H9 (cell line): ENCODE results near the gene RAF1. TPM values are rescaled to one million over a fixed set of nuclear protein-coding genes. Genes with fewer than 3 reads are reported as not detected.
"Not testable (repeated sequence)": the region's sequence is repeated elsewhere in the genome, so short reads cannot be mapped to it uniquely, and the experiment has no call there.

ENCODE experiments used
- DNase-seq: peaks from one replicate; pipeline ENCODE4 v3.0.0-alpha.2; 2017
- H2AFZ ChIP-seq: one replicate; pipeline ENCODE4 v1.6.1; 2013; ENCODE audit warnings: mild to moderate bottlenecking, low read length, control low read depth, moderate library complexity
- H2AK5ac ChIP-seq: 2 replicates; pipeline ENCODE4 v1.6.1; 2013; ENCODE audit warnings: low read length, control low read depth, mixed read lengths; ENCODE audit not compliant: insufficient read length
- H2BK120ac ChIP-seq: one replicate; pipeline ENCODE4 v1.6.1; 2013; ENCODE audit warnings: low read depth, mild to moderate bottlenecking, low read length, control low read depth, inconsistent platforms; ENCODE audit not compliant: poor library complexity, severe bottlenecking
- H2BK12ac ChIP-seq: 2 replicates; pipeline ENCODE4 v1.6.1; 2013; ENCODE audit warnings: low read length, control low read depth, mixed read lengths, low read depth; ENCODE audit not compliant: insufficient read length
- H2BK15ac ChIP-seq: 2 replicates; pipeline ENCODE4 v1.6.1; 2013; ENCODE audit warnings: low read depth, low read length, control low read depth
- H2BK20ac ChIP-seq: one replicate; pipeline ENCODE4 v1.6.1; 2013; ENCODE audit warnings: low read depth, mild to moderate bottlenecking, low read length, control low read depth, inconsistent platforms; ENCODE audit not compliant: poor library complexity, severe bottlenecking
- H2BK5ac ChIP-seq: 2 replicates; pipeline ENCODE4 v1.6.1; 2013; ENCODE audit warnings: low read length, control low read depth, mixed read lengths; ENCODE audit not compliant: insufficient read length
- H3K14ac ChIP-seq: 2 replicates; pipeline ENCODE4 v1.6.1; 2013; ENCODE audit warnings: low read length, control low read depth; ENCODE audit not compliant: insufficient read depth
- H3K18ac ChIP-seq: 2 replicates; pipeline ENCODE4 v1.6.1; 2013; ENCODE audit warnings: low read depth, mild to moderate bottlenecking, mixed read lengths, low read length, control low read depth; ENCODE audit not compliant: insufficient read length
- H3K23ac ChIP-seq: 2 replicates; pipeline ENCODE4 v1.6.1; 2013; ENCODE audit warnings: low read length, control low read depth, mixed read lengths, low read depth; ENCODE audit not compliant: insufficient read length
- H3K23me2 ChIP-seq: 2 replicates; pipeline ENCODE4 v1.6.1; 2013; ENCODE audit warnings: low read depth, mild to moderate bottlenecking, mixed read lengths, low read length, control low read depth; ENCODE audit not compliant: insufficient read length, poor library complexity, severe bottlenecking
- H3K27ac ChIP-seq: 2 replicates; pipeline ENCODE4 v1.5.1; 2013; ENCODE audit warnings: low read length, control low read depth, mixed read lengths, low read depth; ENCODE audit not compliant: insufficient read length
- H3K27me3 ChIP-seq: 2 replicates; pipeline ENCODE4 v1.6.1; 2013; ENCODE audit warnings: low read length, control low read depth, inconsistent platforms; ENCODE audit not compliant: insufficient read depth
- H3K4ac ChIP-seq: 2 replicates; pipeline ENCODE4 v1.6.1; 2013; ENCODE audit warnings: low read depth, mild to moderate bottlenecking, control low read depth, inconsistent platforms, low read length, moderate library complexity
- H3K4me1 ChIP-seq: 2 replicates; pipeline ENCODE4 v1.6.1; 2013; ENCODE audit warnings: low read length, control low read depth, inconsistent platforms; ENCODE audit not compliant: insufficient read depth
- H3K4me2 ChIP-seq: 2 replicates; pipeline ENCODE4 v1.6.1; 2013; ENCODE audit warnings: low read length, control low read depth, mixed read lengths; ENCODE audit not compliant: insufficient read length, insufficient read depth
- H3K56ac ChIP-seq: 2 replicates; pipeline ENCODE4 v1.6.1; 2013; ENCODE audit warnings: low read depth, mild to moderate bottlenecking, mixed read lengths, low read length, control low read depth; ENCODE audit not compliant: insufficient read length
- H3K79me1 ChIP-seq: 2 replicates; pipeline ENCODE4 v1.6.1; 2013; ENCODE audit warnings: low read depth, mild to moderate bottlenecking, moderate library complexity, low read length, control low read depth, inconsistent platforms; ENCODE audit not compliant: insufficient read depth, poor library complexity, severe bottlenecking
- H3K79me2 ChIP-seq: 2 replicates; pipeline ENCODE4 v1.6.1; 2013; ENCODE audit warnings: low read length, control low read depth, inconsistent platforms; ENCODE audit not compliant: insufficient read depth
- H3K9ac ChIP-seq: 2 replicates; pipeline ENCODE4 v1.6.1; 2013; ENCODE audit warnings: low read length, control low read depth, mixed read lengths; ENCODE audit not compliant: insufficient read length; ENCODE audit errors: extremely low read depth
- H3K9me3 ChIP-seq: one replicate; pipeline ENCODE4 v1.6.1; 2013; ENCODE audit warnings: low read depth, low read length, inconsistent platforms; ENCODE audit not compliant: control insufficient read depth
- H3T11ph ChIP-seq: one replicate; pipeline ENCODE4 v1.6.1; 2013; ENCODE audit warnings: mild to moderate bottlenecking, low read length, control low read depth, inconsistent platforms
- H4K20me1 ChIP-seq: one replicate; pipeline ENCODE4 v1.6.1; 2013; ENCODE audit not compliant: control insufficient read depth, insufficient read length, insufficient read depth
- H4K5ac ChIP-seq: 2 replicates; pipeline ENCODE4 v1.6.1; 2013; ENCODE audit warnings: low read depth, mild to moderate bottlenecking, mixed read lengths, low read length, control low read depth; ENCODE audit not compliant: insufficient read length
- H4K8ac ChIP-seq: replicated peaks from 2 replicates; pipeline ENCODE4 v1.6.1; 2013; ENCODE audit warnings: low read length, control low read depth, mixed read lengths, low read depth; ENCODE audit not compliant: insufficient read length
- H4K91ac ChIP-seq: 2 replicates; pipeline ENCODE4 v1.6.1; 2013; ENCODE audit warnings: low read depth, mild to moderate bottlenecking, moderate library complexity, mixed read lengths, low read length, control low read depth; ENCODE audit not compliant: insufficient read length
- H3K27ac Mint-ChIP-seq, 3 experiments: 2 replicates in 2 of 3; 3 replicates in 1 of 3; pipeline ENCODE4 v1.8.0; 2020 to 2021; ENCODE audit warnings: mixed read lengths in 3 of 3, mild to moderate bottlenecking in 1 of 3, moderate library complexity in 1 of 3
- H3K27me3 Mint-ChIP-seq: 2 replicates; pipeline ENCODE4 v1.8.0; 2021; ENCODE audit warnings: low read depth, mild to moderate bottlenecking, moderate library complexity, mixed read lengths
- H3K36me3 Mint-ChIP-seq, 3 experiments: 2 replicates in 2 of 3; 3 replicates in 1 of 3; pipeline ENCODE4 v1.8.0; 2020 to 2021; ENCODE audit warnings: low read depth in 3 of 3, mixed read lengths in 3 of 3; ENCODE audit not compliant: insufficient read depth in 1 of 3
- H3K4me1 Mint-ChIP-seq, 2 experiments: 2 replicates each; pipeline ENCODE4 v1.8.0; 2020; ENCODE audit warnings: mixed read lengths in 2 of 2
- H3K4me3 Mint-ChIP-seq, 2 experiments: 2 replicates in 1 of 2; 3 replicates in 1 of 2; pipeline ENCODE4 v1.8.0; 2020 to 2021; ENCODE audit warnings: mild to moderate bottlenecking in 2 of 2, mixed read lengths in 2 of 2, moderate library complexity in 1 of 2
- H3K9me3 Mint-ChIP-seq, 2 experiments: 2 replicates in 1 of 2; 3 replicates in 1 of 2; pipeline ENCODE4 v1.8.0; 2020; ENCODE audit warnings: mild to moderate bottlenecking in 2 of 2, mixed read lengths in 2 of 2, moderate library complexity in 1 of 2
- WGBS: extraction: QIAGEN DNeasy Blood & Tissue Kit; methylation state at CpG from one replicate; pipeline ENCODE4 v1.1.7; 2013; ENCODE audit warnings: missing lambda C conversion rate, low lambda C conversion rate, mixed read lengths; ENCODE audit not compliant: insufficient read length; ENCODE audit errors: extremely low coverage; 5-methylcytosine and 5-hydroxymethylcytosine counted together
- total RNA-seq: library from RNA; stranded (reverse); gene quantifications from 2 replicates; pipeline ENCODE4 v1.2.1, GENCODE V29; 2021
- TF ChIP-seq, protein P1 (sequence below): fragments of 200-600 bp; sonication (generic); conservative IDR thresholded peaks from 3 replicates; pipeline ENCODE4 v1.8.0; 2021; ENCODE audit warnings: antibody characterized with exemption, mild to moderate bottlenecking

RAF1 gene
- total RNA-seq, 1 experiment from 2014 or later: 112 TPM

DNA sequence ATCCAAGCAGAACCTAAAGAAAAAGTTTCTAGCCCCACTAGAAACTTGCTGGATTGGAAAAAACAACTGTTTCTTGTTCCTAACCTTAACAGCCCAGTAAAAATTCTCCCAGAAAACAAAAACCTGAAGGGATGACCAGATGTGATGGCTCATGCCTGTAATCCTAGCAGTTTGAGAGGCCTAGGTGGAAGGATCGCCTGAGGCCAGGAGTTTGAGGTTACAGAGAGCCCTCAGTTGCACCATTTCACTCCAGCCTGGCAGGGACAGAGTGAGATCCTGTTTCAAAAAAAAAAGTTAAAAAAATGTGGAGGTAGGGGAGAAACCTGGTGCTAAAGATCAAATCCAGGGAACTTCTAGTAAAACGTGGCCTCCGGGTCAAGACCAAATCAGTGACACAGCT lies 38.6 kb upstream of the RAF1 start:
- Histone ChIP-seq H2BK120ac (no peak overlapping the region), H3K4me2 (no peak overlapping the region), H3K9ac (no peak overlapping the region), H2BK5ac (no peak overlapping the region), H4K5ac (no peak overlapping the region), H2BK15ac (no peak overlapping the region), H3K9me3 (no peaks in the 10 kb centered on the region), H3K23me2 (no peaks in the 10 kb centered on the region), H3K27me3 (no peaks in the 10 kb centered on the region; the same call in 1 of the 2 replicates), H3K18ac (no peak overlapping the region), H3T11ph (no peak overlapping the region), H3K23ac (no peak overlapping the region), H3K79me2 (no peaks in the 10 kb centered on the region), H4K8ac (no peak overlapping the region), H3K27ac (no peak overlapping the region), H3K4ac (no peak overlapping the region), H2BK20ac (no peak overlapping the region), H2AFZ (no peak overlapping the region), H4K20me1 (no peaks in the 10 kb centered on the region), H2BK12ac (no peak overlapping the region), H3K14ac (no peak overlapping the region), H3K4me1 (no peaks in the 10 kb centered on the region), H2AK5ac (no peak overlapping the region), H3K79me1 (no peaks in the 10 kb centered on the region), H4K91ac (no peak overlapping the region), H3K56ac (no peak overlapping the region)
- Mint-ChIP-seq H3K36me3 (no peaks in the 10 kb centered on the region), H3K27ac (no peak overlapping the region), H3K27me3 (peaks cover 13% of the 10 kb centered on the region), H3K4me1 (no peaks in the 10 kb centered on the region), H3K9me3 (no peaks in the 10 kb centered on the region), H3K4me3 (no peak overlapping the region)
- WGBS: no CpG with 5 or more reads among the region's 3 CpGs
- TF ChIP-seq, protein P1, sequence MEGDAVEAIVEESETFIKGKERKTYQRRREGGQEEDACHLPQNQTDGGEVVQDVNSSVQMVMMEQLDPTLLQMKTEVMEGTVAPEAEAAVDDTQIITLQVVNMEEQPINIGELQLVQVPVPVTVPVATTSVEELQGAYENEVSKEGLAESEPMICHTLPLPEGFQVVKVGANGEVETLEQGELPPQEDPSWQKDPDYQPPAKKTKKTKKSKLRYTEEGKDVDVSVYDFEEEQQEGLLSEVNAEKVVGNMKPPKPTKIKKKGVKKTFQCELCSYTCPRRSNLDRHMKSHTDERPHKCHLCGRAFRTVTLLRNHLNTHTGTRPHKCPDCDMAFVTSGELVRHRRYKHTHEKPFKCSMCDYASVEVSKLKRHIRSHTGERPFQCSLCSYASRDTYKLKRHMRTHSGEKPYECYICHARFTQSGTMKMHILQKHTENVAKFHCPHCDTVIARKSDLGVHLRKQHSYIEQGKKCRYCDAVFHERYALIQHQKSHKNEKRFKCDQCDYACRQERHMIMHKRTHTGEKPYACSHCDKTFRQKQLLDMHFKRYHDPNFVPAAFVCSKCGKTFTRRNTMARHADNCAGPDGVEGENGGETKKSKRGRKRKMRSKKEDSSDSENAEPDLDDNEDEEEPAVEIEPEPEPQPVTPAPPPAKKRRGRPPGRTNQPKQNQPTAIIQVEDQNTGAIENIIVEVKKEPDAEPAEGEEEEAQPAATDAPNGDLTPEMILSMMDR: no peak
- DNase-seq: no peak

DNA sequence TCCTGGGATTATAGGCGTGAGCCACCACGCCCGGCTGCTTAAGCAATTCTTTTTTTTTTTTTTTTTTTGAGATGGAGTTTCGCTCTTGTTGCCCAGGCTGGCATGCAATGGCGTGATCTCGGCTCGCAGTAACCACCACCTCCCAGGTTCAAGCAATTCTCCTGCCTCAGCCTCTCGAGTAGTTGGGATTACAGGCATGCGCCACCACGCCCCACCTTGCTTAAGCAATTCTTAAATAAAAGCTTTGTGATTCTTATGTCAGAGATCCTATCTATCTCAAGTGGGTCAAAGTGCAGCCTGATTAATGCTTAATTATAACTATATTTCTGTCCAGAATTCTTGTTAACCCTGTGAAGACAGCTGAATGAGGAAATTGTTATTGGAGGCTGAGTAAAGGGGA lies 37.7 kb upstream of the RAF1 start:
- H3K56ac ChIP-seq, H3K4ac ChIP-seq, H3K27ac ChIP-seq, H3T11ph ChIP-seq, H3K27me3 Mint-ChIP-seq, H2AK5ac ChIP-seq, H4K20me1 ChIP-seq, H3K4me1 Mint-ChIP-seq, H4K5ac ChIP-seq, H2BK15ac ChIP-seq, H2AFZ ChIP-seq, H3K4me2 ChIP-seq, H3K14ac ChIP-seq, H3K9ac ChIP-seq, H3K23me2 ChIP-seq, H3K23ac ChIP-seq, H3K79me2 ChIP-seq, H3K9me3 ChIP-seq, H3K27me3 ChIP-seq, H3K79me1 ChIP-seq, H2BK120ac ChIP-seq, H2BK12ac ChIP-seq, H2BK20ac ChIP-seq, H4K8ac ChIP-seq, DNase-seq, H2BK5ac ChIP-seq, H3K4me3 Mint-ChIP-seq, H3K9me3 Mint-ChIP-seq, H3K4me1 ChIP-seq, H3K27ac Mint-ChIP-seq, H3K18ac ChIP-seq, H4K91ac ChIP-seq, H3K36me3 Mint-ChIP-seq: not testable (repeated sequence)
- WGBS: no CpG with 5 or more reads among the region's 10 CpGs
